Epithelial cell of prostate (primary cell): ENCODE data around the gene FBXO41.

Experiments
- DNase-seq: peaks from one replicate; pipeline ENCODE4 v3.0.0-alpha.2; 2011; ENCODE audit warnings: low read depth, low spot score
- H3K27ac ChIP-seq: fragments of 450-650 bp; 2 replicates; pipeline ENCODE4 v1.5.1; 2017; ENCODE audit warnings: mild to moderate bottlenecking

FBXO41 gene

GRCh38 chr2:73290049-73290839 is 6.0 kb upstream of the FBXO41 start:
- no peak overlapping the region for H3K27ac ChIP-seq
- no peak for DNase-seq

GRCh38 chr2:73289304-73289703 is 5.0 kb upstream of the FBXO41 start:
- DNase-seq: no peak
- H3K27ac ChIP-seq: no peak overlapping the region

GRCh38 chr2:73286134-73286655 is 1.9 kb upstream of the FBXO41 start:
- no peak overlapping the region for H3K27ac ChIP-seq
- no peak for DNase-seq

- DNase-seq: no peak
- no peak overlapping the region for H3K27ac ChIP-seq
Observed at GRCh38 chr2:73285159-73285739, 971 bp upstream of the FBXO41 start.

DNA sequence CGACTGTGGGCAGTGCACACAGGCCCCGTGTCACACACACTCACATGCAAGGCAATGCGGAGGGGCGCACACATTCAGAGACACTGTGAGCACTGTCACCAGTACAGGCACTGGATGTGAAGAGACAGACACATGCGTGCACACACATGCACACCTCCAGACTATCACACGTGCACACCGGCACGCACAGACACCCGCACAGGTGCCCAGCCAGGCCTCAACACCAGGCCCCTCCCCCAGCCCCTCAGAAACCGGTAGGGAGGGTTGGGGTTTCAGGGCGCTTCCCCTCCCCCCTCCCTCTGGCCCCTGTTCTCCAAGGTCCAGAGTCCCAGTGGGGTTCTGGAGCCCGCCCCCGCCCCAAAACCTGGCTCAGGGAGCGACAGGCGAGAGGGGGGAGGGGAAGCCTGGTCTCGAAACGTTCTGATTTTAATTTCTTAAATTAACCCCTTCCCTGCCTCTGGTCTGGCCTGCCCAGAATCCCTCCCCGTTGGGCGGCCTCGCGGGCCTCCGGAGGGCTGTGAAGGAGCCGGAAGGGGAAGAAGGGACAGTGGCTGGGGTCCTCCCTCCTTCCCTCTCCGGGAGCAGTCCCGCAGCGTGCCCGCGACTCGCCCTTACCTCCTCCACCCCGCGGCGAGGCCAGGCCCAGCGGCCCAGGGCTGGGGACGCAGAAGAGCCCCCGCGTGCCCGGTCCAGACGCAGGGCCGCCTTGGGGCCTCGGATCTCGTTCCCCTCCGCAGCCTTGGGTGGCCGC is 558 bp downstream of the FBXO41 start:
- no peak for DNase-seq
- H3K27ac ChIP-seq: no peak overlapping the region

DNA sequence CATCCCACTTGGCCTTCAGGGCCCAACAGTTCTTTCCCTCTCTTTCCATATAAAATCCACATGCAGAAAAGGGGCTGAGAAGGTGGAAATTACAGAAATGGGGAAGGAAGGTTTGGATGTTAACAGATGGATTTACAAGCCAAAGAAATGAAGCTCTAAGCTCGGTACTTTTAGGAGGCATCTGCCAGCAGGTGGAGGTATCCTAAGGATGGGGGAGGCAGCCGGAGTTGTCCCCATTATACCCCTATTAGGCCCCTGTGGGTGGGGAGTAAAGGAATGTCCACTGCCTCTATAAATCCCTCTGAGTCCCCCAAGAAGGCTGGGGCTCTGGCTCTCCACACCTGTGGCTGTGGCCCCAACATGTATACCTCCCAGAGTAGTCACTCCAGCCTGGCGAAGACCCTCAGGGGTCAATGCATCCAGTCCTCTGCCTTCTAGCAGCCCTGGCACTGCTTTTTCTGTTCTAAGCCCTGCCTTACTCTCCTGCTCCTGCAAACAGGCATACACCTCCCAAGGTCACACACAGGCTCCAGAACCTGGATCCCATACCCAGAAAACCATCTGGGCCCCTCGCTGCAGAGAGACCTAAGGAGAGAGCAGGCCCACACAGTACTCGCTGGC is 1.2 kb downstream of the FBXO41 start:
- no peak overlapping the region for H3K27ac ChIP-seq
- no peak for DNase-seq

GRCh38 chr2:73281244-73281643 is 3.0 kb downstream of the FBXO41 start:
- H3K27ac ChIP-seq: no peak overlapping the region
- no peak for DNase-seq

DNA sequence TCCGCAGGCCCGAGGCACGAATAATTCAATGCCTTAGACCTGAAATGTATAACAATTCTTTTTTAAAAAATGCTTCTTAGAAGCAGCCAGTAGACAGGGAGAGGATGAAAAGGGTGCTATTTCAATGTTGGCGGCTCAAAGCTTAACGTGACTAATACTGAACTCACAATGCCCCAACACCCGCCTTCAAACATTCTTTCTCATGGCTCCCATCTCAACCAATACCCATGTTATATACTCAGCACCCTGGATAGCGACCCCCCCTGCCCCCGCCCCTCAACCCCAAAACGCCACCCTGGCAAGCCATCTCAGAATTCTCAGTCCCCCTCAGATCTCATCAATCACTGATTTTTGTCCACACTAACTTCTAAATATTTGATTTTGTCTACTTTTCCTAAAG is 4.4 kb downstream of the FBXO41 start:
- no peak for DNase-seq
- H3K27ac ChIP-seq: no peak overlapping the region

DNA sequence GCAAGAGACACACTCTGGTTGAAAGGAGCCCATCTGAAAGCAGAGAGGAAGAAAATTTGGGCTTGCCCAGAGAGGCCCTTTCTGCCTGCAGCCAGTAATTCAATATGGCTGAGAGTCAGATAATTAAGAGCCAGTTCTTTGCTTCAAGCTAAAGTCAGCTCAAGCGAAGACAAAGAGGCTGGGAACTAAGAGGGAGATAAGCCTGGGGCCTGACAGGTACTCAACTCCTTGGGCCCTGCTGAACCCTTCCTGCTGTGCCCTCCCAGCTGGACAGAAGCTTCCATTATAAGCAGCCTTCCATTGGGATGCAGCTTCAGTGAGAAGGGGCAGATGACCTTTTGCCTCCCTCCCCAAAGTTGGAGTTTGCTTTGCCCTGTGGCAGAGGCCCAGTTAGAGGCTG is 12.0 kb downstream of the FBXO41 start:
- H3K27ac ChIP-seq: no peak overlapping the region
- no peak for DNase-seq

DNA sequence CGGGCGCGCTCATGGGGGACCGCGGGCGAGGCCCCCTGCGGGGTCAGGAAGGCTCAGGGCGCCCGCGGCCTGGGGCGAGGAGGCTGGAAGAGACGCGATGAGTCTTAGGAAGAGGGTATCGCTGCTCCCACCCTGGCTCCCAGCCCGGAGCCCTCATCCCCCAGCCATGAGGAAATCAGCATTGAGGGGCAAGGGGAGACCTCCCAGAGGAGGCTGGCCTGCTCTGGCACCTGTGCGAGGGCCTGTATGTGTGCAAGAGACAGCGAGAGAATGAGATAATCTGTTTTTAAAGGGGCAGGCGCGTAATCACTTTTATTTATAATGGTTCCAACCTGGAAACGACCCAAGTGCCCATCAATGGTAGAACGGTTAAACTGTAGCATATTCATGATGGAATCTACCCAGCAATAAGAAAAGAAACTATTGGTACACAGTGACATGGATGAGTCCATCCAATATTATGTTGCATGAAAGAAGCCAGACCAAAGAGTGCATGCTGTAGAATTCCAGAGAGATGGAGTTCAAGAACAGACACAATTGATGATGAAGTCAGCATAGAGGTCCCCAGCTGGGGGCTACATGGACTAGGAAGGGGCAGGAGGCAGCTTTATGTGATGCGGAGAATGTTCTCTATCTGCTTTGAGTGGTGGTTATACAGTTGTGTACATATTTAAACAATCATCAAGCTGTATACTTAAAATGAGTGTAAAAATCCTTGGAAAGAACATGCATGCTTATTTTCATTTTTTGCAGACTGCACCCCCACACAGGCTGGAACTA is 14.4 kb downstream of the FBXO41 start:
- DNase-seq: no peak
- H3K27ac ChIP-seq: peak overlapping the region; percentile 34

DNA sequence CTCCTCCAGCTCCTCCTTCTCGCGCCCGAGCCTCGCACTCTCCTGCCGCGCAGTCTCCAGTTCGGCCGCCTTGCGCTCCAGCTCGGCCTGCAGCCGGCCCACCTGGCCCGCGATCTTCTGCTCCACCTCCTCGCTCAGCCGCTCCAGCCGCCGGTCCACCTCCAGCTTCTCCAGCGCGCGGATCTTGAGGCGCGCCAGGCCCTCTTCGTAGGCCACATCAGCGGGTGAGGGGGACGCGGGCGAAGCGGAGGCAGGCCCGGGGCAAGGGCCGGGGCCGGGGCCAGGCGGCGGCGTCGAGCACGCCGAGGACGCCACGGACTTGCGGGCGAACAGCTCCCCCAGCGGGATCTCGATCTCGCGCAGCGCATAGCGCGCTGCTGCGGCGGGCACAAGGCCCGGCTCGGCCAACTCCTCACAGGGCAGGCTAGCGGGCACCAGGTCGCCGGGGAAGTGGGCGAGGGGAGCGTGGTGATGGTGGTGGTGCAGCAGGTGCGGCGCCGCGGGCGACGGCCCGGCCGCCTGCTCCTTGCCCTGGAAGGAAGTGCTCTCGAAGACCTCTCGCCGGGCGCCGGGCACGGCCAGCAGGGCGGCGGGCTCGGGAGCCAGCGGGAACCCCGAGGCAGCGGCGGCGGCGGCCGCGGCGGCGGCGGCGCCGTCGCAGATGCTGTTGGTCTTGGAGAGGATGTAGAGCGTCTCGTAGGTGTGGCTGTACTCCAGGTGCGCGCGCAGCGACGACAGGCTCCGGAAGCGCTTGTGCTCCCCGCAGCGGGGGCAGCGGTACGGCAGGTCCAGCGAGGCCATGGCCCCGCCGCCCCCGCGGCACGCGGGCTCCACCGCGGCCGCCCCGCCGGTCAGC is 15.2 kb downstream of the FBXO41 start:
- peak overlapping the region; percentile 34 for H3K27ac ChIP-seq
- DNase-seq: no peak

DNA sequence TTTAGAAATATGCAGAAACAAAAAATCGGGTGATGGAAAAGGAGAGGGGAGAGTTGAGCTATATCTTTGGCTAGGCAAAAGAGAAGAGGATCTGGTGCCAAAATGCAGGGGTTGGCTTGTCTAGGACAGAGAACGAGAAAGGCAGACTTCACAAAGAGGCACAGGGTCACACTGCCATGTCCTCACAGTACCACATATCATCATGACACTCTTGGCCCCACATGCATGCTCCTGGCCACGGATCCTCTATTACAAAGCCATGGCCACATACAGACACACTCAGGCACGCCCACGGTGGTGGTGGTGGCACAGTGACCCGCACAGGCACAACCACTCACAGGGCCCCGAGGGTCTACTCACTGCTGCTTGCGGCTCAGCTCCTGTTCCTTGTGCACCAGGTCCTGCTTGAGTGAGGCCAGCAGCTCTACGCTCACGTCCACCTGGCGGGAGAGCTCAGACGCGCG is 15.9 kb downstream of the FBXO41 start:
- no peak for DNase-seq
- peak overlapping the region; percentile 34 for H3K27ac ChIP-seq

GRCh38 chr2:73267008-73267407 is 17.3 kb downstream of the FBXO41 start:
- no peak for DNase-seq
- H3K27ac ChIP-seq: no peak overlapping the region

- DNase-seq: no peak
- H3K27ac ChIP-seq: no peak overlapping the region
Observed at GRCh38 chr2:73266061-73266901, 18.0 kb downstream of the FBXO41 start.

DNA sequence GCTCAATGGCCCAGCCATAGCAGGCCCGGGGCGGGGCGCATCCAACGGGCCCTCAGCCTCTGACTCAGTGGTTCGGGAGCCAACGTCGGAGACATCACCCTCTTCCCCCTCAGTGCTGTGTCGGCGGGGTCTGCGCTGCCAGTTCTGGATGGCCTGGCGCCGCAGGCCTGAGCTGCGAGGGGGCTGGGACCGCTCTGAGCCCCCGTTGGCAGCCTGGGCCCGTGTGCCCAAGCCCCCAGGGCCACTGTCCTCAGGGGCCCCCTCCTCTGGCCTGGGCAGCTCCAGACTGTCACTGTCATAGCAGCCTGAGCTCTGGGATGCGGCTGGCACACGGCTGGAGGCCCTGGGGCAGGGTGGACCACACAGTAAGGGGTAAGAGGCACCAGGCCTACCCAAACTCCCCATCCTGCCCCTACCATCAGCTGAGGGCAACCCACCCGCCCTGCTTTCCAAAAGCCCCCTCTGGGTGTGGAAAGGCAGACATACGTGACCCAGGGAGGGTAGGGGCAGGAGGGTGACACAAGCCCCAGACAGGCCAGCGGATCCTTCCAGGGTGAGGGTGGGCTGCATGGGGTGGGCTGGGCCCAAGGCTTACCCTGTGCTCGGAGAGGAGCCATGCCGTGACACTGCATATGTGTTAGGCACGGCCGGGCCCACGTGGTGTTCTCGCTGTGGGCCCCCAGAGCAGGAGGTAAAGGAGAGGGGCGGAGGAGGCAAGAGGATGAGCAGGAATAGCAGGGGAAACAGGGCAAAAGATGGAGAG is 18.8 kb downstream of the FBXO41 start:
- H3K27ac ChIP-seq: no peak overlapping the region
- no peak for DNase-seq

GRCh38 chr2:73264783-73265182 is 19.5 kb downstream of the FBXO41 start:
- no peak overlapping the region for H3K27ac ChIP-seq
- DNase-seq: no peak

DNA sequence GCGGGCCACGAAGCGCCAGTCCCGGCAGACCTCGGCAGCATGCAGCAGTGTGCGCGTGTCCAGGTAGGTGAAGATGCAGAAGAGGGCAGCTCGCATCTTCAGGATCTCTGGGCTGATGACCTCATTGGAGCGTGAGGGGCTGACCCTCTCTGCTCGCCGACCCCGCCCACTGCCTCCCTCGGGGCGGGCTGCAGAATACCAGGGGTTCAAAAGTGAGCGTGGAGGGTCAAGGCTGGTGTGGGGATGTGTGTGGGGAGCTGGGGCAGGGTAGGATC is 20.0 kb downstream of the FBXO41 start:
- DNase-seq: no peak
- no peak overlapping the region for H3K27ac ChIP-seq
